GM13977 (cell line): Measurements from ENCODE around the gene SEMA4D.

Source experiments
- DNase-seq: peaks from one replicate; pipeline ENCODE4 v3.0.0; 2012; ENCODE audit warnings: low spot score
- CTCF ChIP-seq: IDR thresholded peaks from 2 replicates; pipeline ENCODE4 v1.5.1; 2012; ENCODE audit warnings: mild to moderate bottlenecking, control low read depth; ENCODE audit not compliant: insufficient read depth; ENCODE audit errors: extremely low read depth, missing control alignments
- in situ Hi-C: fragments of 300-500 bp; cut with MboI; formaldehyde crosslinking; loops from one replicate; pipeline ENCODE4 v1.12.0; 2022; ENCODE audit warnings: low sequenced_read_pairs, low pct_unique_long_range_greater_than_20kb, mixed read lengths, inconsistent platforms; ENCODE audit not compliant: unreplicated experiment

SEMA4D gene

DNA sequence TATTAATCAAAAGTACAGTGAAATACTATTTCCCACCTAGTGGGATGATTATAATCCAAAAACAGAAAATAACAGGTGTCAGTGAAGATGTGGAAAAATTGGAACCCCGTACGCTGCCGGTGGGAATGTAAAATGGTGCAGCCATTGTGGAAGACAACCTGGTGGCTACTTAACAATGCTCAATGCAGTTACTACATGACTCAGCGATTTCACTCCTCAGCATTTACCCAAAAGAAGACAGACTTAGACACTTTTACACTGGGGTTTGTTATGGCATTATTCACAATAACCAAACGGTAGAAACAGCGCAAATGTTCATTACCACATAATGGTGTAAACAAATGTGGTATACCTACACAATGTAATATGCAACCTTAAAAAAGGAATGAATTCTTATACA lies 155.7 kb downstream of the SEMA4D start:
- TF ChIP-seq CTCF, result no peak
- in situ Hi-C loops, result no loop called here
- DNase-seq, result no peak

- no peak for TF ChIP-seq CTCF
- peak; percentile 65 for DNase-seq
- in situ Hi-C loops, result no loop called here
Measured at GRCh38 chr9:89340332-89340731, 157.6 kb downstream of the SEMA4D start.

GRCh38 chr9:89339807-89340206 lies 158.1 kb downstream of the SEMA4D start:
- DNase-seq, result no peak
- in situ Hi-C loops, result no loop called here
- no peak for TF ChIP-seq CTCF

- in situ Hi-C loops, result no loop called here
- no peak for DNase-seq
- TF ChIP-seq CTCF, result no peak
Measured at GRCh38 chr9:89330513-89330912, 167.4 kb downstream of the SEMA4D start.

- in situ Hi-C loops, result no loop called here
- DNase-seq, result no peak
- no peak for TF ChIP-seq CTCF
Measured at GRCh38 chr9:89329917-89330316, 168.0 kb downstream of the SEMA4D start.

DNA sequence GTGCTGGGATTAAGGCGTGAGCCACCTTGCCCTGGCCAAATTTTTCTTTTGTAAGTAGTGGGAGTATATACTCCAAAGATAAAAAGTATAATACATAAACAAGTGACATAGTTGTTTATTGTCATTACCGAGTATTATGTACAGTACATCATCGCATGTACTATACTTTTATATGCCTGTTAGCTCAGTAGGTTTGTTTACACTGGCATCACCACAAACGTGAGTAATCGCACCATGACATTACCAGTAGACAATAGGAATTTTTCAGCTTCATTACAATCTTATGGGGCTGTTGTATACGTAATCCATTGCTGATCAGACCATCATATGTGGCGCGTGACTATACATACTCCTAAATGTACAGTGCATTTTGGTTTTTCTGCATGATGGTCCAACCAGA lies 169.8 kb downstream of the SEMA4D start:
- no peak for DNase-seq
- in situ Hi-C loops, result no loop called here
- TF ChIP-seq CTCF, result no peak

DNA sequence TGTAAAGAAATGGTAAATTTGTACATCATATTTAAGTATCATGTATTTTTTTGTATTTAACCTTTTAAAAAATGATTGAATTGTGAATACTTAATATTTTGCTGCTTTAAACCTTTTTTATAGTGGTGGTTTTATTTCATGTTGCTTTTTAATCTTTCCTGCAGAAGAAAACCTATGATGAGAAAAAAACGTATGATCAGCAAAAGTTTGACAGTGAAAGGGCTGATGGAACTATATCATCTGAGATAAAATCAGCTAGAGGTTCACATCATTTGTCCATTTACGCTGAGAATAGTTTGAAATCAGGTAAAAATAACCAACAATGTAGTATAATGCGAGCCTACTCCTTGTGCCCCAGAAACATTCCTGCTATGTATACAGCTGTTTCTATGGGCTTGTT lies 172.2 kb downstream of the SEMA4D start:
- no peak for TF ChIP-seq CTCF
- no peak for DNase-seq
- in situ Hi-C loops, result no loop called here
